IPS-15b (cell line): ENCODE data around the gene PHRF1.

Experiments used
- H3K27me3 ChIP-seq: one replicate; pipeline ENCODE4 v1.6.1; 2013; ENCODE audit warnings: low read length; ENCODE audit not compliant: control insufficient read depth, insufficient read depth
- H3K36me3 ChIP-seq: one replicate; pipeline ENCODE4 v1.6.1; 2013; ENCODE audit warnings: low read length; ENCODE audit not compliant: control insufficient read depth, insufficient read depth
- H3K4me1 ChIP-seq: one replicate; pipeline ENCODE4 v1.6.1; 2013; ENCODE audit warnings: mild to moderate bottlenecking, low read length; ENCODE audit not compliant: control insufficient read depth, insufficient read depth
- H3K4me3 ChIP-seq: one replicate; pipeline ENCODE4 v1.5.1; 2013; ENCODE audit warnings: low read depth, low read length
- H3K9ac ChIP-seq: one replicate; pipeline ENCODE4 v1.6.1; 2013; ENCODE audit warnings: low read depth, mild to moderate bottlenecking, low read length
- H3K9me3 ChIP-seq: one replicate; pipeline ENCODE4 v1.6.1; 2013; ENCODE audit warnings: mild to moderate bottlenecking, low read length; ENCODE audit not compliant: control insufficient read depth, insufficient read depth

The PHRF1 gene

DNA sequence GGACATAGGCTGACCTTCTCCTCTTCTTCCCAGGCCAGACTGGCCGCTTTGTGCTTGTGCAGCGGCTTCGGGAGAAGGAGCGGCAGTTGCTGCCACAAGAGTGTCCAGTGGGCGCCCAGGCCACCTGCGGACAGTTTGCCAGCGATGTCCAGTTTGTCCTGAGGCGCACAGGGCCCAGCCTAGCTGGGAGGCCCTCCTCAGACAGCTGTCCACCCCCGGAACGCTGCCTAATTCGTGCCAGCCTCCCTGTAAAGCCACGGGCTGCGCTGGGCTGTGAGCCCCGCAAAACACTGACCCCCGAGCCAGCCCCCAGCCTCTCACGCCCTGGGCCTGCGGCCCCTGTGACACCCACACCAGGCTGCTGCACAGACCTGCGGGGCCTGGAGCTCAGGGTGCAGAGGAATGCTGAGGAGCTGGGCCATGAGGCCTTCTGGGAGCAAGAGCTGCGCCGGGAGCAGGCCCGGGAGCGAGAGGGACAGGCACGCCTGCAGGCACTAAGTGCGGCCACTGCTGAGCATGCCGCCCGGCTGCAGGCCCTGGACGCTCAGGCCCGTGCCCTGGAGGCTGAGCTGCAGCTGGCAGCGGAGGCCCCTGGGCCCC, 14.1 kb upstream of the PHRF1 start:
- peaks cover 6% of the 10 kb centered on the region for H3K27me3 ChIP-seq
- no peaks in the 10 kb centered on the region for H3K9me3 ChIP-seq
- peaks cover 23% of the 10 kb centered on the region for H3K36me3 ChIP-seq
- peak overlapping the region; percentile 50 for H3K4me3 ChIP-seq
- H3K4me1 ChIP-seq = peaks cover 9% of the 10 kb centered on the region
- H3K9ac ChIP-seq = no peak overlapping the region

DNA sequence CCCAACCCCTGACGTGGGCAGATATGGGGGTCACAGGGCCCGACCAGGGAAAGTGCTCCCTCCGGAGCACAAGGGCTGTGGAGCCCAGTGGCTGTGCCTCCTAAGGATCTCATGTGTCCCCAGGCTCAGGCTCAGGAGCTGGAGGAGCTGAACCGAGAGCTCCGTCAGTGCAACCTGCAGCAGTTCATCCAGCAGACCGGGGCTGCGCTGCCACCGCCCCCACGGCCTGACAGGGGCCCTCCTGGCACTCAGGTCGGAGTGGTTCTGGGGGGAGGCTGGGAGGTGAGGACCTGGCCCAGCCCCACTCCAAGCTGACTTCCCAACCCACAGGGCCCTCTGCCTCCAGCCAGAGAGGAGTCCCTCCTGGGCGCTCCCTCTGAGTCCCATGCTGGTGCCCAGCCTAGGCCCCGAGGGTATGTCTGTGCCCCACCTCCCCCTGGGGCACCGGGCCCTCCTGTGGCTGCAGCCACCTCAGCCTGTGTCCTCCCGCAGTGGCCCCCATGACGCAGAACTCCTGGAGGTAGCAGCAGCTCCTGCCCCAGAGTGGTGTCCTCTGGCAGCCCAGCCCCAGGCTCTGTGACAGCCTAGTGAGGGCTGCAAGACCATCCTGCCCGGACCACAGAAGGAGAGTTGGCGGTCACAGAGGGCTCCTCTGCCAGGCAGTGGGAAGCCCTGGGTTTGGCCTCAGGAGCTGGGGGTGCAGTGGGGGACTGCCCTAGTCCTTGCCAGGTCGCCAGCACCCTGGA, 13.0 kb upstream of the PHRF1 start:
- Histone ChIP-seq H3K9ac (no peak overlapping the region), H3K4me1 (peaks cover 10% of the 10 kb centered on the region), H3K9me3 (no peaks in the 10 kb centered on the region), H3K4me3 (no peak overlapping the region), H3K36me3 (peaks cover 23% of the 10 kb centered on the region), H3K27me3 (no peaks in the 10 kb centered on the region)

DNA sequence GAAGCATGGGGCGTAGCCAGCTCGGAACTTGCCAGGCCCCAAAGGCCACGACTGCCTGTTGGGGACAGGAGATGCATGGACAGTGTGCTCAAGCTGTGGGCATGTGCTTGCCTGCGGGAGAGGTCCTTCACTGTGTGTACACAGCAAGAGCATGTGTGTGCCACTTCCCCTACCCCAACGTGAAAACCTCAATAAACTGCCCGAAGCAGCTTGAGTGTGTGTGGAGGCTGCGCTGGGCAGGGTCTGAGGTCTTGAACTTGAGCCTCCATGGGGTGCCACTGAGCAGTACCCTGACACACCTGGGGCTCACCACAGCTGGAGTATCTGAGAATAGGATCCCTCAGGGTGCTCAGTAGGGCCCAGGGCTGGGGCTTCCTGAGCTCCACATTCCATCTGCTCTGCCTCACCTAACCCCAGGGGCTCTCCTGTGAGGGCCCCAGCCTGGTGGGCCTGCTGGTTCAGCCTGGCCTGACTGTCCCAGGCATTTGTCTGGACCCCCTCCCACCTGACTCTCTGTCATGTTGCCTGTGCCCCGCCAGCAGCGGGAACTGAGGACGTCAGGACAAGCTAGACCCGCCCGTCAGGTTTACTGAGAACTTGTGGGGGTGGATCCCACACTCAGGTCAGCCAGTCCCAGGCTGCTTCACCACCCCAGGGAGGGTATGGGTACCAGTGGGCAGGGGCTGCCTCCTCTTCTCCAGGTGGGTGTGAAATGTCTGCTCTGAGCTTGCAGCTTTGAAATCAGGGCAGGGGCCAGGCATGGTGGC, 12.3 kb upstream of the PHRF1 start:
- no peak overlapping the region for H3K9ac ChIP-seq
- H3K4me1 ChIP-seq = peaks cover 10% of the 10 kb centered on the region
- no peaks in the 10 kb centered on the region for H3K9me3 ChIP-seq
- H3K36me3 ChIP-seq = peaks cover 23% of the 10 kb centered on the region
- no peak overlapping the region for H3K4me3 ChIP-seq
- H3K27me3 ChIP-seq = no peaks in the 10 kb centered on the region

DNA sequence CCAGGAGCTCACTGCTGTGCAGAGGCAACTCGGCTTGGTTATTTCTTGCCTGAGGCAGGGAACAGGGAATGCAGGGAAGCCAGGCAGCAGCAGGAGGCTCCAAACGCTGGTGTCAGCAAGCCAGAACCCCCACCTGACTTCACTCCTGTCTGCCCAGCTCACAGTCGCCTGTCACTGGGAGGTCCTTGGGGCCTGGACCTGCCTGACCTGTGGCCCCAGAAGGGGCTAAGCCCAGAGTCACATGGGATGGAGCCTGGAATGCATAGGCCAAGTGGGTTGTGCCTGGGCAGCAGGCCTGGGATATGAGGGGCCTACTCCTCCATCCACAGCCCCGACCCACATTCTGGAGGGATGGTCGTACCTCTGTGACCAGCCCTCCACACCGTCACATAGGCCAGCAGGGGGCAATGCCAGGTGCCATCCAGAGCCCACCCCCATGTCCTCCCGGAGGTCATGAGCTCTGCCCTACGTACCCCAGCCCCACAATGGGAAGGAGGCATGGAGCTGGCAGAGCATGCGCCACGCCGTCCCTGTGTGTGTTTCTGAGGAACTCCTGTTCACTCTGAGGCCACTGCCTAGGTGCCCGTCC, 10.3 kb upstream of the PHRF1 start:
- Histone ChIP-seq H3K9me3 (no peaks in the 10 kb centered on the region), H3K9ac (no peak overlapping the region), H3K36me3 (peaks cover 23% of the 10 kb centered on the region), H3K4me3 (no peak overlapping the region), H3K27me3 (peaks cover 3% of the 10 kb centered on the region), H3K4me1 (peaks cover 11% of the 10 kb centered on the region)

DNA sequence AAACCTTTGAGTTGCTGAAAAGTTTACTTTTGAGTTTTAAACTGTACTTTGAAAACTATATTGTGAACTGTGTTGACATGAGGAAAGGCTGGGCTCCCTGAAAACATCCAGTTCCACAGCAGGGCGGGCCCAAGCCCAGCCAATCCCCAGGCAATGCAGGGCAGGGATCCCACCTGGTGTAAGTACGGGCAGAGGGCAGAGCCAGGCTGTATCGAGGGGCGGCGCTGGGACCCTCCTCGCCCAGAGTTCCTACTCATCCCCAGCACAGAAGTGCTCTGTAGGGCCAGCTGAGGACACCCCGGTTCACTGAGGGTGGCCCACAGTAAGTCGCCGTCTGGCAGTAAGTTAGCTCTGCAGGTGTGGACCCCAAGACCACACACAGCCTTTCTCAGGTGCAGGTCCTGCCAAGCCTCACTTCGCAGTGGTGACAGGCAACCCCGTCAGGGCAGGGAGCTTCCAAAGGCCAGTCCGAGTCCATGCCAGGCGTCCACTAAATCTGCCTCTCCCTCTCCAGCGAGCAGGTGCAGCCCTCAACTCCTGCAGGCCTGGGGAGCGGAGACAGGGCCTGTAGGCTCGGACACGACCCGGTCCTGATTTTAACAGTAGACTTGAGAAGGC, 9.2 kb upstream of the PHRF1 start:
- Histone ChIP-seq H3K4me3 (peak overlapping the region; percentile 58), H3K9me3 (no peaks in the 10 kb centered on the region), H3K27me3 (peaks cover 3% of the 10 kb centered on the region), H3K4me1 (peaks cover 15% of the 10 kb centered on the region), H3K36me3 (peaks cover 21% of the 10 kb centered on the region), H3K9ac (no peak overlapping the region)

DNA sequence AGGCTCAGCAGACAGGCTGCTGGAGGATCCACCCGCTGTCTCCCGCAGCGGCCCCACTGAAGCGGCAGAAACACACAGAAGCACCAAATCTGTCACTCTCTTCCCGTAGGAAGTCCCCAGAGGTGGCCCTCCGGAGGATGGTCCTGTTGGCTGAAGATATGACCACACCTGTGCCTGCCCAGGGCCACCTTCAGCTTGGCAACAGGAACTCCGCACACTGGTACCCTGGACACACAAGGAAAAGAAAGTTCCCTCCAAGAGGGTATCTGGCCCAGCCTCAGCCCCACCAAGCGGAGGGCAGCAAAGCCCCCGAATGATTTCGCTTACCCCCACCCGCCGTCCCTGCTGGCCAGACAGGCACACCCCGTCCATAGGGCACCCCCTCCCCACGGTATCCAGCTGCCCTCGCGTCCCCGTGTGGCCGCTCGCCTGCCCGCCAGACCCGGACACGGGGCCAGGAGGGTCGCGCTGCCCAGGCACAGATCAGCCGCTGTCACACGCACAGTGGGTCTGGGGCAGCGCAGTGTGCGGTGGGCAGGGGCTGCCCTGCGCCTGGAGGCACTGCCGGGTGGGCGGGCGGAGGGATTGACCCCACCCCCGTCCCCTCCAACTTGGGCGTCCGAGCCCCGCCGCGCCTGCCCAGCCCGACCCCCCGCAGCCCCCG, 8.5 kb upstream of the PHRF1 start:
- H3K4me1 ChIP-seq = peaks cover 15% of the 10 kb centered on the region
- peaks cover 14% of the 10 kb centered on the region for H3K36me3 ChIP-seq
- H3K27me3 ChIP-seq = peaks cover 3% of the 10 kb centered on the region
- H3K9ac ChIP-seq = no peak overlapping the region
- peak overlapping the region; percentile 58 for H3K4me3 ChIP-seq
- no peaks in the 10 kb centered on the region for H3K9me3 ChIP-seq

DNA sequence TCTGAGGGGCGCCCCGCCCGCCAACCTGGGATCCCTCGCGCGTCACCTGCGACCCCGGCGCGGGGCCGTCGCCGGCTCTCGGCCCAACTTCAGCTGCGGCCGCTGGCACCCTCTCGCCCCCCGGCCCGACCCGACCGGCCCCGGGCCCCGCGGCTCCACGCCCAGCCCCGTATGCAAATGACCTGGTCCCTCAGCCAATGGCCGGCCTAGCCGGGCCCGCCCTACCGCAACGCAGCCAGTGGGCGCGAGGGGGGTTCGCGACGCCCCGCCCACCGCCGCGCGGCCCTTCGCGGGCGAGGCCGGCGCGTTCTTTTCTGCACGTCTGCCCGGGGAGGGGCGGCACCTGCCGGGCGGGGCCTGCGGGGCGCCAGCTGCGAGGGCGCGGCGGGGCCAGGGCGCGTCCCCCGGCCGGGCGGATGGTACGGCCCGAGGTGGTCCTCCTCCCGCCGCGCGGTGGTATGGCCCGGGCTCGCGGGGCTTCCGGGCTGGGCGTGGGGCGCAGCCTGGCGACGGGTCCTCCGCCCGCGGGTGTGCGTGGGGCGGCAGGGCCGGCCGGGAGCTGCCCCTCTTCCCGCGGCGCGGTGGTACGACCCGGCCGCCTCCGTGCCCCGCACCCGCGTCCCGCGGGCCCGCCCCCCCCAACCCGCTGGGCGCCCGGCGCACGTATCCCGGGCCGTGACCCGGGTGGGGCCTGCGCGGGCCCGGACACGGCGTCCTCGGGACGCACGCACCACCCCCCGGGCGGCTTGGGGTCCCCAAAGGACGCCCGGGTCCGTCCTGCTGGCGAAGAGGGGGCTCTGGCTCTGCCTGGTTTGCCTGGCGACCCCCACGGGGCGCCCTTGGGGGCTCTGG, 7.7 kb upstream of the PHRF1 start:
- Histone ChIP-seq H3K9me3 (no peaks in the 10 kb centered on the region), H3K36me3 (peaks cover 7% of the 10 kb centered on the region), H3K4me1 (peaks cover 15% of the 10 kb centered on the region), H3K27me3 (peaks cover 3% of the 10 kb centered on the region), H3K4me3 (peak overlapping the region; percentile 59), H3K9ac (peak overlapping the region; percentile 60)

DNA sequence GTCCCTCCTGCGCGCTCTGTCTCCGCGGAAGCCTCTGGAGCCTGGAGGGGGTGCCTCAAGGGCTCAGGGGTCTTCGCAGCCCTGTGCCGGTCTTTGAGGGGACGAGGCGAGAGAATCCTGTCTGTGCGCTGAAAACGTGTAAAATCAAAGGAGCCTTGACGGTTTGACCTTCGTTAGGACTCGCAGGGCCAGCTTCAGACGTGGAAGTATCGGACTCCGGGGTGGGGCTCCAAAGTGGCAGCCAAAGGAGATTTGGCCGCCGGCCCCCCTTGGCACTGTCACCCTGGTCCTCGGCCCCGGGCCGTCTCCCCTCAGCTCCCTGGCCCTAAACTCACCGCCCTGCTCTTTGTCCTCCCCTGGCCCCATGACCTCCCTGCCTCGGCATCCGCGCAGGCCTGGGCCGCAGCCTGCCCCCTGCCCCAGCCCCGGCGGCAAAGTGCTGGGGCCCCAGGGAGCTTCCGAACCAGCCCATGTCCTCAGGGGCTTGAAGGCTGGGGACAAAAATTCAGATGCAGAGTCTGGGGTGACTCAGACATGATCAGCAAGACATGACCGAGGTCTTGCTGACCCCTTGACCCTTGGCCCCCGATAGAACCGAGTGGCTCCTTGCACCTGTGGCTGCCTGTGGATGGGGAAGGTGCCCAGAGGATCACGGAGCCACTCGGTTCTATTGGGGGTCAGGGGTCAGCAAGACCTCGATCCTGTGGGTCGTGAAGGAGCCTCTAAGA, 6.9 kb upstream of the PHRF1 start:
- Histone ChIP-seq H3K27me3 (peaks cover 3% of the 10 kb centered on the region), H3K9ac (peak overlapping the region; percentile 60), H3K36me3 (peaks cover 1% of the 10 kb centered on the region), H3K9me3 (no peaks in the 10 kb centered on the region), H3K4me3 (peak overlapping the region; percentile 59), H3K4me1 (peaks cover 15% of the 10 kb centered on the region)

DNA sequence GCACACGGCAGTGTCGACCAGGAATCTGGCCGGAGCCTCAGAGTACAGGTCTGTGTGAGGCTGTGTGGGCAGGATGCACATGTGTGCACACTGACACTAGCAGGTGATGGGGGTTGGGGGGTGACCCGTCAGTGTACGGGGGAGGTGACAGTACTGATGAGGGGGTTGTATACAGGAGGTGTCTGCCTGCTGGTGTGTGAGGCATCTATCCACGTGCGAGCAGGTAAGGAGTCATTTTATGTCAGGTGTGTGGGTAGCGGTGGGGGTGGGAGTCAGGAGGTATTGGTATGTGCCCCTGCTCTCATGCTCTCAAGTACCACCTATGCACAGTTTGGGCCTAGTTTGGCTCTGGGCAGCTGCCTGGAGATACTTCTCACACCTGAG, 4.5 kb upstream of the PHRF1 start:
- Histone ChIP-seq H3K27me3 (peaks cover 8% of the 10 kb centered on the region), H3K4me3 (peak overlapping the region; percentile 19), H3K9me3 (no peaks in the 10 kb centered on the region), H3K9ac (no peak overlapping the region), H3K4me1 (peaks cover 10% of the 10 kb centered on the region), H3K36me3 (no peaks in the 10 kb centered on the region)

DNA sequence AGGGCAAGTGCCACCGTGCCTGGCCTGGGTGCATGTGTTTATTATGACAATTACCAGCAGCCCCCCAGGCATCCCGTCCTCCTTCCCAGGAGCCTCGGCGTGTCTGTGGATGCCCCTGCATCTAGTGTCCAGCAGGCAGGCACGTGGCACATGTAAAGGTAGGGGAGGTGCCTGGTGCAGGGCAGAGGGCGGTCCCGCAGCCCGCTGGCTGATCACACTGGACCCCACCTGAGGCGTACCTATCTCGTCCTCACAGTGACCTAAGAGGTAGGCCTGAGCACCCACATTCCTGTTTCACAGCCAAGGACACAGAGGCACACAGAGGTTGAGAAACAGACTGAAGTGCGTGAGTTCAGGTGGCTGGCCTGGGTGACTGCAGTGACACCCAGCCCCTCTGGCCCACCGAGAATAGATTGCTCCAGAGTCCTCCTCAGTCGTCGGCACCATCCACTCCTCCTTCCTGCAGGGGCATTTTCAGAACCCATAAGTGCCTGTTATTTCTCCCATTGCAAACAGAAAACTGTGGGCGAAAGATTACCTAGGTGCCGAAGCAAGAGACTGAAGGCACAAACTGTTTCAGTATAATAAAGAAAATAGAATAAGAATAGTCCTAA, 3.0 kb upstream of the PHRF1 start:
- Histone ChIP-seq H3K4me1 (peaks cover 11% of the 10 kb centered on the region), H3K9me3 (no peaks in the 10 kb centered on the region), H3K9ac (no peak overlapping the region), H3K27me3 (peaks cover 8% of the 10 kb centered on the region), H3K4me3 (no peak overlapping the region), H3K36me3 (no peaks in the 10 kb centered on the region)
